ENCODE results near the gene UTS2R. TPM values are rescaled to one million over a fixed set of nuclear protein-coding genes. Genes with fewer than 3 reads are reported as not detected.

UTS2R gene
- total RNA-seq, 1 donor from 2014 or later: not detected

DNA sequence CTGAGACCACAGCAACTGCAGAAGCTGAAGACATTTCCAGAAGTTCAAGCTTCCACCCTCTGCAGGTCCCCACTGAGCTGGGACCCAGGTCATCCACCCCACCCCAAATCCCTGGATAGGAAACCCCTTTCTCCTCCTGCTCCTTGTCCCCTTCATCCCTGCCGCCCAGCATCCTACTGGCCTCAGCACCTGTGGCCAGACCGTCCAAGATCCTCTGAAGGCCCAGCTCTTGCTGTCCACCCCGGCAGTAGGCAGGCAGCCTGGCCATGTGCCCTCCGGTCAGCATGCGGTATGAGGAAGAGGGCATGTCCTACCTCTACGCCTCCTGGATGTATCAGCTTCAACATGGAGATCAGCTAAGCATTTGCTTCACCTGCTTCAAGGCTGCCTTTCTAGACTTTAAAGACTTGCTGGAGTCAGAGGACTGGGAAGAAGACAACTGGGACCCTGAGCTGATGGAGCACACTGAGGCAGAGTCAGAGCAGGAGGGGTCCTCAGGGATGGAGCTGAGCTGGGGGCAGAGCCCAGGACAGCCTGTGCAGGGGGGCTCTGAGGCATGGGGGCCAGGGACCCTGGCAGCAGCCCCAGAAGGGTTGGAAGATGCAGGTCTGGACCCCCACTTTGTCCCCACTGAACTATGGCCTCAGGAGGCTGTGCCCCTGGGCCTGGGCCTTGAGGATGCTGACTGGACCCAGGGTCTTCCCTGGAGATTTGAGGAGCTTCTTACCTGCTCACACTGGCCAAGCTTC, 9.5 kb upstream of the UTS2R start:
- Histone ChIP-seq H3K9me3 (ENCODE audit: low read depth) (no peaks in the 10 kb centered on the region), H3F3A (ENCODE audit: low read depth) (peaks cover 16% of the 10 kb centered on the region), H2AFZ (replicated peaks) (no peak overlapping the region), H3K27ac (no peak overlapping the region), H3K4me3 (no peak overlapping the region), H3K4me2 (no peak overlapping the region), H4K20me1 (ENCODE audit: low read depth) (no peaks in the 10 kb centered on the region), H3K79me2 (ENCODE audit: low read depth) (no peaks in the 10 kb centered on the region), H3K27me3 (peaks cover 5% of the 10 kb centered on the region), H3K4me1 (peaks cover 17% of the 10 kb centered on the region), H3K36me3 (no peaks in the 10 kb centered on the region), H3K9ac (no peak overlapping the region)
- H3K4me3 Mint-ChIP-seq: no peak overlapping the region
- TF ChIP-seq EZH2phosphoT487 (IDR thresholded peaks at IDR 0.05) (no peak), EZH2 (IDR thresholded peaks at IDR 0.05) (no peak), CTCF (IDR thresholded peaks at IDR 0.05) (no peak)
- no peaks in the 10 kb centered on the region for H3K9me3 Mint-ChIP-seq
- peaks cover 34% of the 10 kb centered on the region for H3K4me1 Mint-ChIP-seq
- no peaks in the 10 kb centered on the region for H3K27me3 Mint-ChIP-seq (ENCODE audit: insufficient read depth, low read depth)
- no peaks in the 10 kb centered on the region for H3K36me3 Mint-ChIP-seq
- DNase-seq (ENCODE audit: low spot score): no peak
- peak overlapping the region; percentile 59 for H3K27ac Mint-ChIP-seq

GRCh38 chr17:82365606-82366295, 5.8 kb upstream of the UTS2R start:
- Histone ChIP-seq H3K9me3 (ENCODE audit: low read depth) (no peaks in the 10 kb centered on the region), H2AFZ (replicated peaks) (no peak overlapping the region), H3K27me3 (peaks cover 17% of the 10 kb centered on the region), H3K79me2 (ENCODE audit: low read depth) (no peaks in the 10 kb centered on the region), H4K20me1 (ENCODE audit: low read depth) (no peaks in the 10 kb centered on the region), H3K4me1 (peaks cover 17% of the 10 kb centered on the region), H3K36me3 (no peaks in the 10 kb centered on the region), H3K4me2 (peak overlapping the region; percentile 28), H3K27ac (no peak overlapping the region), H3K4me3 (no peak overlapping the region), H3K9ac (no peak overlapping the region), H3F3A (ENCODE audit: low read depth) (peaks cover 14% of the 10 kb centered on the region)
- H3K36me3 Mint-ChIP-seq: no peaks in the 10 kb centered on the region
- no peak for TF ChIP-seq EZH2phosphoT487 (IDR thresholded peaks at IDR 0.05)
- TF ChIP-seq CTCF (IDR thresholded peaks at IDR 0.05): no peak
- no peak for TF ChIP-seq EZH2 (IDR thresholded peaks at IDR 0.05)
- peak overlapping the region; percentile 72 for H3K27ac Mint-ChIP-seq
- no peaks in the 10 kb centered on the region for H3K27me3 Mint-ChIP-seq (ENCODE audit: insufficient read depth, low read depth)
- DNase-seq (ENCODE audit: low spot score): no peak
- H3K9me3 Mint-ChIP-seq: peaks cover 3% of the 10 kb centered on the region
- peaks cover 35% of the 10 kb centered on the region for H3K4me1 Mint-ChIP-seq
- peak overlapping the region; percentile 48 for H3K4me3 Mint-ChIP-seq

- no peak for TF ChIP-seq EZH2 (IDR thresholded peaks at IDR 0.05)
- peaks cover 38% of the 10 kb centered on the region for H3K4me1 Mint-ChIP-seq
- peaks cover 27% of the 10 kb centered on the region for H3K27me3 ChIP-seq
- no peaks in the 10 kb centered on the region for H3K9me3 ChIP-seq (ENCODE audit: low read depth)
- no peak overlapping the region for H2AFZ ChIP-seq (replicated peaks)
- no peak overlapping the region for H3K4me2 ChIP-seq
- H3K79me2 ChIP-seq (ENCODE audit: low read depth): no peaks in the 10 kb centered on the region
- no peak overlapping the region for H3K4me3 Mint-ChIP-seq
- DNase-seq (ENCODE audit: low spot score): no peak
- H3K9ac ChIP-seq: no peak overlapping the region
- no peaks in the 10 kb centered on the region for H3K27me3 Mint-ChIP-seq (ENCODE audit: insufficient read depth, low read depth)
- H3K36me3 ChIP-seq: no peaks in the 10 kb centered on the region
- H3F3A ChIP-seq (ENCODE audit: low read depth): peaks cover 20% of the 10 kb centered on the region
- no peaks in the 10 kb centered on the region for H4K20me1 ChIP-seq (ENCODE audit: low read depth)
- no peak overlapping the region for H3K27ac Mint-ChIP-seq
- H3K9me3 Mint-ChIP-seq: peaks cover 3% of the 10 kb centered on the region
- H3K36me3 Mint-ChIP-seq: no peaks in the 10 kb centered on the region
- no peak overlapping the region for H3K27ac ChIP-seq
- H3K4me3 ChIP-seq: no peak overlapping the region
- H3K4me1 ChIP-seq: peaks cover 17% of the 10 kb centered on the region
These were observed 4.8 kb upstream of the UTS2R start for GRCh38 chr17:82366749-82367148.
